Stimulated activated CD8-positive, alpha-beta memory T cell treated with anti-CD3 and anti-CD28 coated beads, Interleukin-4, amount 100 ng/mL, for 1 hour (primary cell): ENCODE measurements around the gene MEX3B.
A peak's percentile ranks its signal among the peaks of the same experiment; 100 is the strongest.

Experiments
- DNase-seq, 2 donors: peaks; one replicate each; pipeline ENCODE4 v3.0.0-alpha.2; 2020; ENCODE audit warnings: low read depth in 2 of 2, low spot score in 1 of 2

MEX3B gene

GRCh38 chr15:82045892-82046665 is at the start of gene MEX3B:
Gene MEX3B (minus strand): TSS chr15:82046018. CDS start chr15:82045705, 313 bp downstream.
- peak; percentile 42 to 65 for DNase-seq

GRCh38 chr15:82093774-82094211 is 48.0 kb upstream of the MEX3B start:
- DNase-seq, result no peak

GRCh38 chr15:82093325-82093724 is 47.5 kb upstream of the MEX3B start:
- DNase-seq, result no peak

- no peak for DNase-seq
These were observed 45.9 kb upstream of the MEX3B start for GRCh38 chr15:82091636-82092140.

GRCh38 chr15:82086243-82086995 is 40.6 kb upstream of the MEX3B start:
- no peak for DNase-seq

- no peak for DNase-seq
These were observed 36.3 kb upstream of the MEX3B start for GRCh38 chr15:82081914-82082762.

- no peak for DNase-seq
These were observed 35.0 kb upstream of the MEX3B start for GRCh38 chr15:82080774-82081173.

GRCh38 chr15:82079736-82080135 is 33.9 kb upstream of the MEX3B start:
- DNase-seq, result no peak

- DNase-seq, result no peak
These were observed 28.8 kb upstream of the MEX3B start for GRCh38 chr15:82074610-82075009.

GRCh38 chr15:82072926-82073537 is 27.2 kb upstream of the MEX3B start:
- no peak for DNase-seq

GRCh38 chr15:82066455-82066854 is 20.6 kb upstream of the MEX3B start:
- DNase-seq, result no peak

- DNase-seq, result no peak
These were observed 19.0 kb upstream of the MEX3B start for GRCh38 chr15:82064824-82065223.

- DNase-seq, result no peak
These were observed 16.9 kb upstream of the MEX3B start for GRCh38 chr15:82062479-82063454.

- DNase-seq, result no peak
These were observed 15.0 kb upstream of the MEX3B start for GRCh38 chr15:82060817-82061216.

GRCh38 chr15:82058517-82059204 is 12.8 kb upstream of the MEX3B start:
- no peak for DNase-seq

GRCh38 chr15:82058026-82058425 is 12.2 kb upstream of the MEX3B start:
- DNase-seq, result no peak

GRCh38 chr15:82056958-82057823 is 11.4 kb upstream of the MEX3B start:
- DNase-seq, result no peak

- DNase-seq, result no peak
These were observed 6.9 kb upstream of the MEX3B start for GRCh38 chr15:82052751-82053150.
